Ishikawa (cell line): ENCODE results near the gene RPS6KB1.

Experiments used
- CEBPB ChIP-seq: IDR thresholded peaks from 2 replicates; pipeline ENCODE4 v1.6.1; 2012
- EP300 ChIP-seq: IDR thresholded peaks from 2 replicates; pipeline ENCODE4 v1.6.1; 2012; ENCODE audit warnings: borderline replicate concordance
- FOXM1 ChIP-seq: IDR thresholded peaks from 2 replicates; pipeline ENCODE4 v1.6.1; 2012; ENCODE audit warnings: low read depth, borderline replicate concordance
- RAD21 ChIP-seq: IDR thresholded peaks from 2 replicates; pipeline ENCODE4 v1.6.1; 2012; ENCODE audit warnings: low read depth
- TAF1 ChIP-seq: IDR thresholded peaks from 2 replicates; pipeline ENCODE4 v1.6.1; 2012; ENCODE audit warnings: low read depth, mild to moderate bottlenecking
- TCF12 ChIP-seq: IDR thresholded peaks from 2 replicates; pipeline ENCODE4 v1.6.1; 2012; ENCODE audit warnings: low read depth
- TEAD4 ChIP-seq: IDR thresholded peaks from 2 replicates; pipeline ENCODE4 v1.6.1; 2012
- TF ChIP-seq, protein P1 (sequence below): IDR thresholded peaks from 2 replicates; pipeline ENCODE4 v1.6.1; 2012; ENCODE audit warnings: low read depth, mild to moderate bottlenecking
- TF ChIP-seq, protein P2 (sequence below): IDR thresholded peaks from 2 replicates; pipeline ENCODE4 v1.6.1; 2012

DNA sequence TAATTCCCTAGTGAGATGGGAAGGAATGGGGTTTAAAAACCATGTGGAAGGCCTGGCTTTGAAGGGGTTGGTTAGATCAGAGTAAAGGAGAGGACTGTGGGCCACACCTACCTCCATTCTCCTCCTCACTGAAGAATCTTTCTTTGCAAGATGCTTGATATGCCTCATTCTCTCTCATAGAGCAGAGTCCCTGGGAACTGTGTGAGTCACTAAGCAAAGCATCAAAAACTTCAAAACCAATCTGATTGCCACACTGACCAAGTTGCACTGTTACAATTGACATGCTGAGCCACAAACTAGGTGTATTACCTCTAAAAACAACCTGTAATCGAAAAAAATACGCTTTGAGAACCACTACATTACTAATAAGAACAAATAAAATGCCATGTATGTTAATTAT is 2.2 kb upstream of the RPS6KB1 start:
- TF ChIP-seq TAF1 (no peak), EP300 (no peak), RAD21 (no peak), TEAD4 (no peak), TCF12 (no peak), FOXM1 (no peak), CEBPB (no peak)
- TF ChIP-seq, protein P1, sequence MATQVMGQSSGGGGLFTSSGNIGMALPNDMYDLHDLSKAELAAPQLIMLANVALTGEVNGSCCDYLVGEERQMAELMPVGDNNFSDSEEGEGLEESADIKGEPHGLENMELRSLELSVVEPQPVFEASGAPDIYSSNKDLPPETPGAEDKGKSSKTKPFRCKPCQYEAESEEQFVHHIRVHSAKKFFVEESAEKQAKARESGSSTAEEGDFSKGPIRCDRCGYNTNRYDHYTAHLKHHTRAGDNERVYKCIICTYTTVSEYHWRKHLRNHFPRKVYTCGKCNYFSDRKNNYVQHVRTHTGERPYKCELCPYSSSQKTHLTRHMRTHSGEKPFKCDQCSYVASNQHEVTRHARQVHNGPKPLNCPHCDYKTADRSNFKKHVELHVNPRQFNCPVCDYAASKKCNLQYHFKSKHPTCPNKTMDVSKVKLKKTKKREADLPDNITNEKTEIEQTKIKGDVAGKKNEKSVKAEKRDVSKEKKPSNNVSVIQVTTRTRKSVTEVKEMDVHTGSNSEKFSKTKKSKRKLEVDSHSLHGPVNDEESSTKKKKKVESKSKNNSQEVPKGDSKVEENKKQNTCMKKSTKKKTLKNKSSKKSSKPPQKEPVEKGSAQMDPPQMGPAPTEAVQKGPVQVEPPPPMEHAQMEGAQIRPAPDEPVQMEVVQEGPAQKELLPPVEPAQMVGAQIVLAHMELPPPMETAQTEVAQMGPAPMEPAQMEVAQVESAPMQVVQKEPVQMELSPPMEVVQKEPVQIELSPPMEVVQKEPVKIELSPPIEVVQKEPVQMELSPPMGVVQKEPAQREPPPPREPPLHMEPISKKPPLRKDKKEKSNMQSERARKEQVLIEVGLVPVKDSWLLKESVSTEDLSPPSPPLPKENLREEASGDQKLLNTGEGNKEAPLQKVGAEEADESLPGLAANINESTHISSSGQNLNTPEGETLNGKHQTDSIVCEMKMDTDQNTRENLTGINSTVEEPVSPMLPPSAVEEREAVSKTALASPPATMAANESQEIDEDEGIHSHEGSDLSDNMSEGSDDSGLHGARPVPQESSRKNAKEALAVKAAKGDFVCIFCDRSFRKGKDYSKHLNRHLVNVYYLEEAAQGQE, result no peak
- TF ChIP-seq, protein P2, sequence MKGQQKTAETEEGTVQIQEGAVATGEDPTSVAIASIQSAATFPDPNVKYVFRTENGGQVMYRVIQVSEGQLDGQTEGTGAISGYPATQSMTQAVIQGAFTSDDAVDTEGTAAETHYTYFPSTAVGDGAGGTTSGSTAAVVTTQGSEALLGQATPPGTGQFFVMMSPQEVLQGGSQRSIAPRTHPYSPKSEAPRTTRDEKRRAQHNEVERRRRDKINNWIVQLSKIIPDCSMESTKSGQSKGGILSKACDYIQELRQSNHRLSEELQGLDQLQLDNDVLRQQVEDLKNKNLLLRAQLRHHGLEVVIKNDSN, result no peak
